Mammary epithelial cell (primary cell): ENCODE data around the gene GPR141.

Experiments
- EZH2 ChIP-seq: IDR thresholded peaks from 2 replicates; pipeline ENCODE4 v1.6.1; 2012; ENCODE audit warnings: low read length, inconsistent platforms, borderline replicate concordance
- TF ChIP-seq, protein P1 (sequence below), 2 donors: IDR thresholded peaks in 1 of 2; conservative IDR thresholded peaks in 1 of 2; 2 replicates each; pipeline ENCODE4 v1.5.1; 2011 to 2012; ENCODE audit warnings: inconsistent platforms in 2 of 2, low read length in 2 of 2, mild to moderate bottlenecking in 2 of 2, control low read depth in 1 of 2, low read depth in 1 of 2; ENCODE audit not compliant: insufficient read depth in 1 of 2; ENCODE audit errors: extremely low read depth in 1 of 2

DNA sequence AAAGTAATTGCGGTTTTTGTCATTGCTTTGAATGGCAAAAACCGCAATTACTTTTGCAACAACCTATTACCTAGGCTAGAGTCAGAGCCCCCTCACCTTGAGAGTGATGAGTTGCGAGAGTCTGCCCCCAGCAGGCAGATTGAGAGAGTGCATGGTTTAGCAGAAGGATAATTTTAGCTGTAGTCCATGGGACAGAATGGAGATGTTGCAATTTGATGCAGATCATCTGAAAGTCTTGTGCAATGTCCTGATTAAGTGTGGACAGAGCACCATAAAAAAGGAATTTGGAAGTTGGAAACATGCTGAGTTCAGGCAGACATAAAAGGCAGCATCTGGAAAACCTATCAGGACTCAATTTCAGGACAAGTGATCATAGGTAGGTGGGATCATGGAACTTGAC, 48.7 kb downstream of the GPR141 start:
- TF ChIP-seq, protein P1, sequence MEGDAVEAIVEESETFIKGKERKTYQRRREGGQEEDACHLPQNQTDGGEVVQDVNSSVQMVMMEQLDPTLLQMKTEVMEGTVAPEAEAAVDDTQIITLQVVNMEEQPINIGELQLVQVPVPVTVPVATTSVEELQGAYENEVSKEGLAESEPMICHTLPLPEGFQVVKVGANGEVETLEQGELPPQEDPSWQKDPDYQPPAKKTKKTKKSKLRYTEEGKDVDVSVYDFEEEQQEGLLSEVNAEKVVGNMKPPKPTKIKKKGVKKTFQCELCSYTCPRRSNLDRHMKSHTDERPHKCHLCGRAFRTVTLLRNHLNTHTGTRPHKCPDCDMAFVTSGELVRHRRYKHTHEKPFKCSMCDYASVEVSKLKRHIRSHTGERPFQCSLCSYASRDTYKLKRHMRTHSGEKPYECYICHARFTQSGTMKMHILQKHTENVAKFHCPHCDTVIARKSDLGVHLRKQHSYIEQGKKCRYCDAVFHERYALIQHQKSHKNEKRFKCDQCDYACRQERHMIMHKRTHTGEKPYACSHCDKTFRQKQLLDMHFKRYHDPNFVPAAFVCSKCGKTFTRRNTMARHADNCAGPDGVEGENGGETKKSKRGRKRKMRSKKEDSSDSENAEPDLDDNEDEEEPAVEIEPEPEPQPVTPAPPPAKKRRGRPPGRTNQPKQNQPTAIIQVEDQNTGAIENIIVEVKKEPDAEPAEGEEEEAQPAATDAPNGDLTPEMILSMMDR (conservative IDR thresholded peaks at IDR 0.05 in 1 of 2, IDR thresholded peaks at IDR 0.05 in 1 of 2; ENCODE audit: extremely low read depth in 1 of 2, insufficient read depth in 1 of 2, low read depth in 1 of 2, low read length in 2 of 2) = peak; percentile 21 to 42
- TF ChIP-seq EZH2 = no peak
